ENCODE measurements around the gene GOSR1. TPM values are rescaled to one million over a fixed set of nuclear protein-coding genes. Genes with fewer than 3 reads are reported as not detected.
"Not testable (repeated sequence)": the region's sequence is repeated elsewhere in the genome, so short reads cannot be mapped to it uniquely, and the experiment has no call there.

GOSR1 gene
- total RNA-seq, 3 donors from 2014 or later (not counting 1 experiment from before 2014, with no cell fraction given): 45.0 to 57.5 (median 54.4) TPM

- peaks cover 22% of the 10 kb centered on the region for H3K36me3 ChIP-seq (ENCODE audit: control insufficient read depth, insufficient read depth, low read length)
- H3K4me1 Mint-ChIP-seq: no peaks in the 10 kb centered on the region
- no peaks in the 10 kb centered on the region for H3K9me3 Mint-ChIP-seq
- no peak overlapping the region for H3K4me3 ChIP-seq (ENCODE audit: low read length)
- no peak for DNase-seq
- H3K36me3 Mint-ChIP-seq: no peaks in the 10 kb centered on the region
- no peaks in the 10 kb centered on the region for H3K27me3 ChIP-seq (ENCODE audit: control insufficient read depth, insufficient read depth, low read length)
- no peak overlapping the region for H3K27ac Mint-ChIP-seq
- no peaks in the 10 kb centered on the region for H3K27me3 Mint-ChIP-seq (ENCODE audit: low read depth in 2 of 2)
- no peak for TF ChIP-seq CTCF (IDR thresholded peaks at IDR 0.05)
- 95% methylated on average over 3 of the region's 3 CpGs for whole genome bisulfite sequencing (ENCODE audit: insufficient coverage)
- H3K9me3 ChIP-seq (ENCODE audit: control insufficient read depth, insufficient read depth, low read length): no peaks in the 10 kb centered on the region
- intact Hi-C loops (cut with micrococcal nuclease): no loop called here
- no peak overlapping the region for H3K27ac ChIP-seq (ENCODE audit: low read length)
- no peak for ATAC-seq
- no peaks in the 10 kb centered on the region for H3K4me1 ChIP-seq (ENCODE audit: control insufficient read depth, insufficient read depth, low read length)
- no peak overlapping the region for H3K4me3 Mint-ChIP-seq
These were observed 47.6 kb downstream of the GOSR1 start for GRCh38 chr17:30524847-30525246.

DNA sequence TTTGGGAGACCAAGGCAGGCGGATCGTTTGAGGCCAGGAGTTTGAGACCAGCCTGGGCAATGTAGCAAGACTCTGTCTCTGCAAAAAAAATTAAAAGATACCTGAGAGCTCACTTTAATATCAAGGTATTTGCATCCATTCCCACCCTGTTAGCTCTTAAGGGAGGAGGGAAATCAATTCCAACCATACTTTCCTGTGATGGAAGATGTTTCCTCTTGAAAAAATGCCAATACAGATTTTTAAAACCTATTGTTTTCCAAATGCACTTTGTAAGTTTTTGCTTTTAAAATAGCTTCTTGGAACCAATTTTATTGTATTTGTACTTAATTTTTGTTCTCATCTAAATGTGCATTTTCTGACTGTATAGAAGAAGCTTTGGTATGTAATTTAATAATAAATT is 49.2 kb downstream of the GOSR1 start:
- WGBS (ENCODE audit: insufficient coverage): 100% methylated on average over 2 of the region's 2 CpGs
- ATAC-seq: no peak
- H3K9me3 ChIP-seq (ENCODE audit: control insufficient read depth, insufficient read depth, low read length): no peaks in the 10 kb centered on the region
- H3K4me1 ChIP-seq (ENCODE audit: control insufficient read depth, insufficient read depth, low read length): no peaks in the 10 kb centered on the region
- Mint-ChIP-seq H3K36me3 (no peaks in the 10 kb centered on the region), H3K4me3 (no peak overlapping the region), H3K9me3 (no peaks in the 10 kb centered on the region), H3K27me3 (ENCODE audit: low read depth in 2 of 2) (no peaks in the 10 kb centered on the region), H3K4me1 (no peaks in the 10 kb centered on the region), H3K27ac (no peak overlapping the region)
- intact Hi-C loops (cut with micrococcal nuclease): no loop called here
- no peak overlapping the region for H3K27ac ChIP-seq (ENCODE audit: low read length)
- H3K36me3 ChIP-seq (ENCODE audit: control insufficient read depth, insufficient read depth, low read length): peaks cover 10% of the 10 kb centered on the region
- DNase-seq: no peak
- no peak for TF ChIP-seq CTCF (IDR thresholded peaks at IDR 0.05)
- no peaks in the 10 kb centered on the region for H3K27me3 ChIP-seq (ENCODE audit: control insufficient read depth, insufficient read depth, low read length)
- no peak overlapping the region for H3K4me3 ChIP-seq (ENCODE audit: low read length)

GRCh38 chr17:30528701-30529100 is 51.5 kb downstream of the GOSR1 start:
- H3K9me3 Mint-ChIP-seq; H3K4me3 ChIP-seq (ENCODE audit: low read length); intact Hi-C loops (cut with micrococcal nuclease); H3K36me3 Mint-ChIP-seq; H3K27me3 ChIP-seq (ENCODE audit: control insufficient read depth, insufficient read depth, low read length); H3K27me3 Mint-ChIP-seq (ENCODE audit: low read depth in 2 of 2); H3K4me1 ChIP-seq (ENCODE audit: control insufficient read depth, insufficient read depth, low read length); DNase-seq; H3K27ac Mint-ChIP-seq; H3K4me3 Mint-ChIP-seq; H3K4me1 Mint-ChIP-seq; ATAC-seq; H3K27ac ChIP-seq (ENCODE audit: low read length); H3K36me3 ChIP-seq (ENCODE audit: control insufficient read depth, insufficient read depth, low read length); H3K9me3 ChIP-seq (ENCODE audit: control insufficient read depth, insufficient read depth, low read length): not testable (repeated sequence)
- 93% methylated on average over 5 of the region's 5 CpGs for WGBS (ENCODE audit: insufficient coverage)

DNA sequence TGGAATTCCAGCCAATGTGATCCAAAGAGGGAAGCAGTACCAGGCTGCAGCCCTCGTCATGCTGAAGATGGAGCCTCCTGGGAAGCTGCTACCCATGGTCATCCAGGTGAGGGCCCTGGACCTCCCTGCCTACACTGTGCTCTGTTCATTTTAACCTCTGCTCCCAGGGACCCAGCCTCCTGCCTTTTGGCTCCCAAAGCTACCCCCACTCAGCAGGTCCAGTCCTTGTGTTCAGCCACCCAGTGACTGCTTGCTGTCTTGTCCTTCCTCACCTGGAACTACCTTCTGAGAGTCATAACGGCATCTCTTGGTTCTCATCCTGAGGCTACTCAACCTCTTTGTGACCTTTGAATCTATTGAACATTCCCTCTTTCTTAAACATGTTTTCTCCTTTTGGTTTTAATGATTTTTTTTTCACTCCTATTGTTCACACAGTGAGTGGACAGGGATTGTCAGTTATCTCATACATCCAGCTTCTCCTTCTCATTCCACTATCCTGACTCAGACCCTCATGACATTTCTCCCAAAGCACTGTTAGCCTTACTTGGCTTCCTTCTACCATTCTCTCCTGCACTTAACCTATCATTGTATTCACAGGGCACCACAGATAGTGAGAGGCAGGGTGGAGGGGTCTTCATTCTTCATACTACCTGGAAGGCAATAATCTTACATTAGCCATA is 53.3 kb downstream of the GOSR1 start:
- H3K4me3 ChIP-seq (ENCODE audit: low read length): no peak overlapping the region
- no peak for TF ChIP-seq CTCF (IDR thresholded peaks at IDR 0.05)
- no peaks in the 10 kb centered on the region for H3K4me1 ChIP-seq (ENCODE audit: control insufficient read depth, insufficient read depth, low read length)
- Mint-ChIP-seq H3K9me3 (no peaks in the 10 kb centered on the region), H3K4me3 (no peak overlapping the region), H3K4me1 (no peaks in the 10 kb centered on the region), H3K36me3 (no peaks in the 10 kb centered on the region), H3K27ac (no peak overlapping the region), H3K27me3 (ENCODE audit: low read depth in 2 of 2) (no peaks in the 10 kb centered on the region)
- no peaks in the 10 kb centered on the region for H3K27me3 ChIP-seq (ENCODE audit: control insufficient read depth, insufficient read depth, low read length)
- no peak overlapping the region for H3K27ac ChIP-seq (ENCODE audit: low read length)
- WGBS (ENCODE audit: insufficient coverage): 95% methylated on average over 2 of the region's 2 CpGs
- H3K36me3 ChIP-seq (ENCODE audit: control insufficient read depth, insufficient read depth, low read length): no peaks in the 10 kb centered on the region
- no peaks in the 10 kb centered on the region for H3K9me3 ChIP-seq (ENCODE audit: control insufficient read depth, insufficient read depth, low read length)
- ATAC-seq: no peak
- intact Hi-C loops (cut with micrococcal nuclease): no loop called here
- no peak for DNase-seq

All from natural killer cell (primary cell).